ENCODE results near the gene NSUN2. TPM values are rescaled to one million over a fixed set of nuclear protein-coding genes. Genes with fewer than 3 reads are reported as not detected.

The NSUN2 gene
- total and polyA plus RNA-seq, 2 experiments from 2014 or later, result 65.4 to 112 TPM

- TF ChIP-seq REST (IDR thresholded peaks at IDR 0.05; ENCODE audit: unreplicated experiment), result no peak
- TF ChIP-seq EZH2phosphoT487 (IDR thresholded peaks at IDR 0.05; ENCODE audit: unreplicated experiment), result no peak
- no peak for TF ChIP-seq STAT1 (IDR thresholded peaks at IDR 0.05; ENCODE audit: unreplicated experiment)
- TF ChIP-seq ETS1 (IDR thresholded peaks at IDR 0.05), result no peak
- no peak for TF ChIP-seq EZH2 (IDR thresholded peaks at IDR 0.05; ENCODE audit: low read depth, unreplicated experiment)
- TF ChIP-seq CREB1 (CRISPR knock-in tag; IDR thresholded peaks at IDR 0.05; ENCODE audit: low read depth), result no peak
- TF ChIP-seq, protein P1, sequence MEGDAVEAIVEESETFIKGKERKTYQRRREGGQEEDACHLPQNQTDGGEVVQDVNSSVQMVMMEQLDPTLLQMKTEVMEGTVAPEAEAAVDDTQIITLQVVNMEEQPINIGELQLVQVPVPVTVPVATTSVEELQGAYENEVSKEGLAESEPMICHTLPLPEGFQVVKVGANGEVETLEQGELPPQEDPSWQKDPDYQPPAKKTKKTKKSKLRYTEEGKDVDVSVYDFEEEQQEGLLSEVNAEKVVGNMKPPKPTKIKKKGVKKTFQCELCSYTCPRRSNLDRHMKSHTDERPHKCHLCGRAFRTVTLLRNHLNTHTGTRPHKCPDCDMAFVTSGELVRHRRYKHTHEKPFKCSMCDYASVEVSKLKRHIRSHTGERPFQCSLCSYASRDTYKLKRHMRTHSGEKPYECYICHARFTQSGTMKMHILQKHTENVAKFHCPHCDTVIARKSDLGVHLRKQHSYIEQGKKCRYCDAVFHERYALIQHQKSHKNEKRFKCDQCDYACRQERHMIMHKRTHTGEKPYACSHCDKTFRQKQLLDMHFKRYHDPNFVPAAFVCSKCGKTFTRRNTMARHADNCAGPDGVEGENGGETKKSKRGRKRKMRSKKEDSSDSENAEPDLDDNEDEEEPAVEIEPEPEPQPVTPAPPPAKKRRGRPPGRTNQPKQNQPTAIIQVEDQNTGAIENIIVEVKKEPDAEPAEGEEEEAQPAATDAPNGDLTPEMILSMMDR (conservative IDR thresholded peaks at IDR 0.05; ENCODE audit: low read depth in 2 of 2), result no peak
- TF ChIP-seq JUNB (IDR thresholded peaks at IDR 0.05; ENCODE audit: unreplicated experiment), result no peak
- TF ChIP-seq ZNF114 (CRISPR knock-in tag; IDR thresholded peaks at IDR 0.05), result no peak
- TF ChIP-seq POLR2AphosphoS5 (IDR thresholded peaks at IDR 0.05; ENCODE audit: low read depth), result no peak; the same call in 1 of the 2 replicates
- no peak for TF ChIP-seq NANOG (IDR thresholded peaks at IDR 0.05; ENCODE audit: borderline replicate concordance)
- no peak for TF ChIP-seq ZNF331 (CRISPR knock-in tag; IDR thresholded peaks at IDR 0.05; ENCODE audit: low read depth)
Observed at GRCh38 chr5:6633469-6634245, 813 bp upstream of the NSUN2 start (continued).
